Measurements from ENCODE around the gene GAPDHS. TPM values are rescaled to one million over a fixed set of nuclear protein-coding genes. Genes with fewer than 3 reads are reported as not detected.

Gene GAPDHS
- not detected in 2 replicates for total RNA-seq (2014; rRNA removed)
- not detected for polyA plus RNA-seq (2012)

DNA sequence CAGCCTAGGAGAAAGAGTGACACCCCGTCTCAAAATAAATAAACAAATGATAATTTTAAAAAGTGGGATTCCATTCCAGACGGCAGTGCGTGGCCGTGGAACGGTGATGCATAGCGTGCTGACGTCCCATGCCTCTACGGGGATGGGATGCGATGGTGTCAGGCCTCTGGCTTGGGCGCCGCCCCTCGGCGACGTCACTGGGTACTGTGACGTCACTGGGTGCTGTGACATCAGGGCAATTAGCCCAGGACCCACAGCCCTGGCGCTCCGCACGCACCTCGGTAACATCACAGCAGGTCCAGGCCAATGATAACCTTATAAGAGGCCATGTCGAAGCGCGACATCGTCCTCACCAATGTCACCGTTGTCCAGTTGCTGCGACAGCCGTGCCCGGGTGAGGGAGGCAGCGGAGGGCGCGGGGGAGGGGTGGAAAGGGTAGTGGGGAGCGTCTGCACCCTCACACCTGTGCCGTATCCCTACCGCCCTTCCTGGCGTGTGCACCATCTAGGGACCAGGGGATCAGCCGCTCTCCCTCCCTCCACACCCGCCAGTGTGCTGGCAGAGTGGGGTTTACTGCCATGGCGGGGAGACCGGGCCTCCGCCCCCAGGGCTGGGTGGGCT lies at the start of gene GAPDHS:
Gene GAPDHS (plus strand): TSS at position 256 of the 621 bp plus-strand sequence. CDS start 72 bp downstream, at position 328.
- DNase-seq (ENCODE audit: low read depth) = no peak

DNA sequence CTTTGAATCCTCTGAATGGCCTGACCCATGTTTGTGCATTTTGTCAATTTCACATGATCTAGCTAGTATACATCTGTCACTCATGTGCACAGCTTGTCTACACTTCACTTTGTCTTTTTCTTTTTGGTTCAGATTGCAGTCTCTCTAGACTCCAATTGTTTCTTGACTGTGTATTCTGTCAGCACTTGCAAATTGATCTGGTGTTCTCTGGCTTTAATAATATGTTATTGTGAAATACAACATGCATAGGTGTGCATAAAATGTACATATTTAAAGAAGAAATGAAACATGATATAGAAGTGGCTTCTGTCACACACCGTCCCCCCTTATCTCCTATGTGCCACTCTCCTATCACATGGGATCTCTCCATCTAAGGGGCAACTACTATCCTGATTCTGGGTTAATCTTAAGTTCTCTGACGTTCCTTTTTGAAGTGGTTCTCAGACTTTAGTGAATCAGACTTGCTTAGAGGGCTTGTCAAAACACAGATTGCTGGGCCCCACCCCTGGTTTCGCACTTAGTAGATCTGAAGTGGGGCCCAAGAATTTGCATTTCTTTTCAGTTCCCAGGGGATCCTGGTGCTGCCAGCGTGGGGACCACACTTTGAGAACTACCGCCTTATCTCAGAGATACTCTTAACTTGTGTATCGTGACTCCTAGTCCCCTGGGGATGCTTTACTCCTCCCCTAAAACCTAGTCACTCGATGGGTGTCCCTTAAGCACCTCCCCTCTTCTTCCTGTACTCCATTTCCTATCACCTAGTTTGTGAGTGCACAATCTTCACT lies 48.8 kb upstream of the GAPDHS start:
- no peak for DNase-seq (ENCODE audit: low read depth)

DNA sequence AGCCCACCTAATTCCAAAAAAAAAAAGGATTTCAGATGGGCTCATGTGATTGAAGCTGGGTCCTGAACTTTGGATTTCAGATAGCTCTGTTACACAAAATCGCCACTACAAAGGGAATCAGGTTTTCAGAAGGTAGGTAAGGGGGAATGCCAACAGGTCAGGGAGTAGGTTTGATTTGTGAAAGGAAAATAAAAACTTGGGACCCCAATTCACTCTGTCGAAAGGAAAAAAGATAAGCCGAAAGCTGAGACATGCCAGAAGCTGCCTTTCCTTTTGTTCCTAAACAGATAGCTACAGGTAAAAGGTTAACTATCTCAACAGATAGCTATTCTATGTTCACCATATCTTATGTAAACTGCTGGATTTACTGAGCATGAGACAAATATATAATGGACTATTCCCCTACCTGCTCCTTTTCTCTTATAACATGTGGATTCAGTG lies 47.0 kb upstream of the GAPDHS start:
- DNase-seq (ENCODE audit: low read depth) = no peak

DNA sequence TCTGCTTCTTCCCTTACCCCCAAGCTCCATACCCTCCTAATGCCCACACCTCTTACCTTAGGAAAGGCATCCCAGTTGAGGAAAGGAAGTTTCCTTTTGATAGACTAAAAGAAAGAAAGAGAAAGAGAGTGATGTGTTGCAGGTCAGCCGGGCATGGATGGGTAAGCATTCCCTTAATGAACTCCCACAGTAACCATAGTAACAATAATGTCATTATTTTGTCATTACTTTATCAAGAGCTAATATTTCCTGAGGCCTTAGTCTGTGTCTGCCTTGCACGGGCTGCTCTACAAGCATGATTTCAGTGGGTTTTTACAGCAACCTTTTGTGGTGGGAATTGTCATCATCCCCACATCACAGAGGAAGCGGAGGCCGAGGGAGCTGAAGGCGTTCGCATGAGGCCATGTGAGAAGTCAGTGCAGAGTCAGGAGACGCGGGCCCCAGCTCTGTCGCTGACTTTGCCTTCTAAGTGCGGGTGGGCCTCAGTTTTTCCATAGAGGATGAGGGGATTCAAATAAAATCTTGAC lies 45.5 kb upstream of the GAPDHS start:
- no peak for DNase-seq (ENCODE audit: low read depth)

DNA sequence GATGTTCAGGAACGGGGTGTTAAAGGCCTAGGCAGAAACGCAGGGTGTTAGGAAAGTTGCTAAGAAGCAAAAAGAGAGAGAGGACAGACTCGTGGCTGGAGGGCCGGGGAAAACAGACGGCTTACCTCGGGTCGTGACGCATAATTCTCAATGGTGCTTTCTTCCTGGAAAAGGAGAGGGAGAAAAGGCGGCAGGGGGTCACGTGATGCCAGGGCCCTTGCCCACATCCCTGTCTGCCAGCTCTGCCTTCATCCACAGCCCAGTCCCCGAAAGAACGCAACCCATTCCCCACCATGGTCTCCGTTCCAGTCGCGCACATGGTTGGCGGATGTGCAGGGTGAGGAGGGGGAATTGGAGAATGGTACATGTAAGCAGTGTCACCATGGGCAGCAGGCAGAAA lies 44.6 kb upstream of the GAPDHS start:
- DNase-seq (ENCODE audit: low read depth) = no peak

DNA sequence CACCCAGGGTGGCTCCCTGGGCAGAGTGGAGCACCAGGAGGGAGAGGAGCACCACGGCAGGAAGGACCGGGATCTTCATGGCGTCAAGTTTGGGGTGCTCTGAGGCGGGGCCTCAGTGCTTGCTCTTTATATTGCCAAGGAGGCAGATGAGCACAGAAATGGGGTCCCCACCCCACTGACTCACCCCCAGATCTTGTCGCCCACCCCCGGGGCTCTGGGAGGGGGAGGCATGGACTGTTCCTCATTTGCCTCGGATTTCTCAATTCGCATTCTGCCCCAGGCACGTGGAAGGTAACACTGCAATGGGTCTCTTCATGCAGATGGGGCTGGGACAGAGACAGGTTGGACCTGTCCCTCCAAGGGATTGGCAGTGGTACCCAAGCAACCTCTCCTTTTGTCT lies 42.9 kb upstream of the GAPDHS start, which contains the start of gene KRTDAP:
Gene KRTDAP (minus strand): TSS at position 101 of the 400 bp plus-strand sequence. CDS start 22 bp downstream, at position 79.
- DNase-seq (ENCODE audit: low read depth) = no peak

DNA sequence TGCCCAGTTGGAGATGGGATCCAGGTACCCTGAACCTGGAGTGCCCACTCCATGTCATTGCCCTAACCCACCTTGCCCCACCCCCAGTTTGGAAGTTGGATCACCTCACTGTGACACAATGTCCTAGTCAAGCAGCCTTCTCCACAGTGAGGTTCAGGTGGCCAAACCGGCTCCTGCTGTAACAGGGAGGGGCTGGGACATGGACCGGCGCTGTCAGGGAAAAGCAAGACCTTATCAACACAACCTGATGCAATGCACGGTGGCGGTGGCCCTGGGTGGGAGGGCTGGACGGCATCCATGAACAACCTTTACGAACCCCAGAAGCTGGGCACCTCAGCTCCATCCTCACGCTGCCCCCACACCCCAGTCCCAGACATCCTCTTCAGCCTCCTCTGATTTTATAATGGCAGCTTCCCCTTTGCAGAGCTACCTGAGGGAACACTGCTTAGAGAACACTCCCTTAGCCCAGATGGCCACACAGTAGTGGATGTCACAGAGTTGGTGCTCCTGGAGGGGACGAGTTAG lies 41.4 kb upstream of the GAPDHS start:
- no peak for DNase-seq (ENCODE audit: low read depth)

DNA sequence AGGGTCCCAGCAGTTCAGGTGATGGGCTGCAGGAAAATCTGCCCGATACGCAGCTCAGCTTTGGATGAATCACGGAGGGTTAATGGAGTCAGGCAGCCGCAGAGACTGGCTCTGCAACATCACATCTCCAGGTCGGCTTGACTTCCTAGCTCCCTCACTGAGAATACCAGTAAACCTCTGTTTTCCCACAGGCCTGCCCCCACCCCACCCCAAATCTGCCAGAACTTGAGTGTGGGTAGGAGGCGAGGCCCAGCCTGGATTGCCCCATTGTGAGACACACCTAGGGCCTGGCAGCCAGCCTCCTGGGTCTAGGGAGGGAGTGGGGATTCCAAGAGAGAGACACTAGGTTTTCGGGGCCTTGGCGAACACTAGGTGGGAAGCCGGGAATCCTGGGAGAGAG lies 39.3 kb upstream of the GAPDHS start:
- DNase-seq (ENCODE audit: low read depth) = no peak

DNA sequence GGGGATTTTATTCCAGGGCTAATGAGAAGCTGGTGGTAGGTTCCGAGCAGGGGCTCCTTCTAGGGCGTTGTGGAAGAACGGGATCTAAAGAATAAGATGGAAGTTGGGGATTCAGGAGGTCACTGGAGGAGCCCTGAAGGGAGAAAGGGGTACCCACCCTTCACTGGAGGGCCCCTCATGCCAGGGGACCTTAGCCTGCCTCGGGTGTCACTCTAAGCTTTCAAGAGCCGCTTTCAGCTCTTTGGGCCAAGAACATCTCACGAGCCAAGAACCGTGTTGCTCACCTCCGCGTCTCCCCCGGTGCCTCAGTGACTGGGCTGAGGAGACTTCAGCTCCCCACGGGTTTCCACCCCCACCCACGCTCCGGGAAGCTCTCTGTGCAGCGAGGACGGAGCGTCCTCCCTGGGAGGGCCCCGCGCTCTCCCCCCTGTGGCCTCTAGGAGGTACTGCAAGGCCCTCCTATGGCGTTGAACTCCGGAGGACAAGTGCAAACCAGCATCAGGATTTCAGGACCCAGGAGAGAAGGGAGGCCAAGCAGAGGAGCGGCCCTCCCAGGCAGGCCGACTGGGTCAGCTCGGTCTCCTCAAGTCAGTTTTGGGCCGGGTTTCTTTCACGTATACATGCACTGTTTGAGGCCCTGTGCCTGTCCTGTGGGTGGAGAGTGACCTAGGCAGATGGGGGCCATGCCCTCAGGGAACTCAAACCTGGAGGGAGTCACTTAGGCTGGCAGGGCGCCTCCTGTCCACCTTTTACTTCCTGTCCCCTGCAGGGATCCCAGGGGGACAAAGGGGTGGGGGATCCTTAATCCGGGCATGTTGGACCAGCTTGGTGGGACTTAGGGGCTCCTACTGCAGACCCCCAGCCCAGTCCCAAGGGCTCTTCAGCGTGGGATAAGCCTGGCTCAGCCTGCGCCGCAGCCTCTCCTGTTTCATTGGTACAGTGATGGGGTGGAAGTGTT lies 37.9 kb upstream of the GAPDHS start:
- peak; percentile 43 for DNase-seq (ENCODE audit: low read depth)

DNA sequence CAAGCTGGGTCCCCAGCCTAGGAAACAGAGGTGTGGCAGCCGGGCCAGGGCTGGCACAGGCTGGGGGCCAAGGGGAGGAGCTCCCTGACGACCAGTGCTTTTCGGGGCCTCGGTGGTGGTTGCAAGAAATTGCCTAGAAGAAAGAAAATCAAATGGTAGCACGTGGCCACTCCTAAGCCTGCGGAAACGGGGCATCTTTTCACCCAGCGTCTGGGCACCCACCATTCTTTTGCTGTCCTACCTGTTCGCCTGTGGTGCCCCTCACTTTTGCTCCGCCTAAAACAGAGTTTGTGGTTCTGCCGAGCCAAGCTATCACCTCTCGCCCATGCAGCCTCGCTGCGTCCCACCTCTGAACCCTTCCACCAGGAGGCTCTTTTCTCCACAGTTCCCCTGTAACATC lies 35.9 kb upstream of the GAPDHS start:
- no peak for DNase-seq (ENCODE audit: low read depth)

DNA sequence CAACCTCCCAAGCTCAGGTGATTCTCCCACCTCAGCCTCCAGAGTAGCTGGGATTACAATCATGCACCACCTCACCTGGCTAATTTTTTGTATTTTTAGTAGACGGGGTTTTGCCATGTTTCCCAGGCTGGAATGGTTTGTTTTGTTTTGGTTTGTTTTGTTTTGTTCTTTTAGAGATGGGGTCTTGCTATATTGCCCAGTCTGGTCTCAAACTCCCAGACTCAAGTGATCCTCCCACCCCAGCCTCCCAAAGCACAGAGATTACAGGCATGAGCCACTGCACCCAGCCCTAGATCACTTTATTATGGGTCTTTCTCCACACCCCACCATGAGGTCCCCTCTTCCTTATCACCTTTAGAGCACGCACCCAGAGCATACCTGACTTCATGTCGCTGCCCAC lies 35.0 kb upstream of the GAPDHS start:
- no peak for DNase-seq (ENCODE audit: low read depth)

DNA sequence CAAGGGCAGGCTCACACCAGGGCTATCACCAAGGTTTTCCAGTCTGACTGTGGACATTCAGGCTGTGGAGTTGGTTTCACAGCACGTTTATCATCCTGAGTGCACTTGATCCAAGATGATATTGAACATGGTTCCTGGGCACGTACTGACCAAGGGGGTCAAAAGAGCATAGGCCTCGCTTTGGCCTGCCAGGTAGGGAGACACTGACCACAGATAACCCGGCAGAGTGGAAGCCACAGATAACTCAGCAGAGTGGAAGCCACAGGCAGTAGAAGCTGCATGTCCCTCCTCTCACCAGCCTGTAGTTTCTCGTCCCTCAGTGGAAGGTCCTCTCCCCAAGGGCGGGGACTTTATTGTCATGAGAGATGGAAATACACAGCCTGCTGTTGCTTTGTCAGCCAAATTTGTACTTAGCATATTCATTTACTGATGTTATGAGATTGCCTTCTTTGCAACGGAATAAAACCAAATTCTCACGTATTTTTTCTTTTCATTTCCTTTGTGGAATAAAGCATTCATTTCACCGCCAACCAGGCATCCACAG lies 34.2 kb upstream of the GAPDHS start:
- no peak for DNase-seq (ENCODE audit: low read depth)

DNA sequence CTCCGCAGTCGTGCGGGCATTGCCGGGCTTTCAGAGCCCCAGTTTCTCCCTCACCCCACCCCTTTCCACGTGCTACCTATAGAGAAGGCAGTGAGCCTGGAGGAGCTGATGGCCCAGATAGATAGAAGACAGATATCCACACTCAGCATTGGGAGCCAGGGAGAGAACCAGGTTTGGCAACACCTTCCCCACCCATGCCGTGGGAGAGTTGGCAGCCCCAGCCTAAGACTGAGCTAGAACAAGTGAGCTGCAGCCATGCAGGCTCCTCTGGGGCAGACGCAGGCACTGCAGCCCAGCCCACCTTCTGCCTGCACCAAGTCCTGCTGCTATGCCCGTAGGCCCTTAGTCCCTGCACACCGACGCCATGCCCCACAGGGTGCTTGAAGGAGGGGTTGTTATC lies 32.6 kb upstream of the GAPDHS start:
- no peak for DNase-seq (ENCODE audit: low read depth)

DNA sequence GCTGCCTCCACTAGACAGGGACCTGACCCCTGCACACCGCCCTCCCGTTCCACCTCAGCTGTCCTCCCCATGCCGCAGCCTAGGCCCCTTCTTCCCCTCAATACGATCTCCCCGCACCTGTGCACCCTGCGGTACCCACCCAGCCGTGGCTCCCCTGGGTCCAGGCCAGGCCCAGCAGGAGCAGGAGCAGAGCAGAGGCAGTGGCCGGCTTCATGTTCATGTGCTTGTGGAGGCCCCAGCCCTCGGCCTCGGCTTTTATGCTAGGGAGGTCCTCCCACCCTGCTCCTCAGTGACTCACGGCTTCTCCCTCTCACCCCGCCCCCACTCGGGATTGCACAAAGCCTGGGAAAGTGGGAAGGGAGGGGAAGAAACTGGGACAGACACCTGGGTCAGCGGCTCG lies 31.6 kb upstream of the GAPDHS start:
- no peak for DNase-seq (ENCODE audit: low read depth)

DNA sequence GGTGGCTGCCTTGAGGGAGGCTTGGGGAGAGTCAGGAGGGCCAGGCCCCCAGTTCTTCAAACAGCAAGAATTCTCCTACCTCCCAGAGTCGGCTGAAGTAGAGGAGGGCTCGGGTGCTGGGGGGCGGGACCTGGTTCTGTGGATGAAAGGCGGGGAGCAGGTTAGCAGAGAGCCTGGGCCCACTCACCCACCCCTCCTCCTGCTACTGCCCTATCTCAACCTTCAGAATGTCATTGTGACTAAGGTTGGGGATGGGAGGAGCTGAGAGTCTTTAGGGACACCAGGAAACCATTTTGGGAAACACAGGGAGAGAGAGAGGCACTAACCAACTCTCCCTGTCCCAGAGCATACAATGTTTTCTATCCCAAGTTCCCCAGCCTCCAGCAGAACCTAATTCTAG lies 30.5 kb upstream of the GAPDHS start:
- DNase-seq (ENCODE audit: low read depth) = no peak

DNA sequence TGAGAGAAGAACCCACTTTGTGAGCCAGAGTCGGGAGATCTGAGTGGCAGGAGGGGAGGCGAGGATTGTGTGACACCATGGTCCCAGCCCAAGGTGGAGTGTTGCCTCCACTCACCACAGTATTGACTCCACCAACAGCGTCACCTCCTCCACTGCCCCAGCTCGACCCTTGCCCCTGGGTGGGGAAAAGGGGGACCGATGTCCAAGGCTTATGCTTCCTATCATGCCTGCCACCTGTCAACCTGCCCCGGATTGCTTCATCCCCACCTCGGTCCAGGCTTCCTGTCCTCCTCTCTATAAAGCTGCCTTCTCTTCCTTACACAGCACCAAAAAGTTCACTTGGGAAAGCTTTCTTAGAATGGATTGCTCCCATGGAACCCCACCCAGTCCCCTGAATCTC lies 27.2 kb upstream of the GAPDHS start:
- no peak for DNase-seq (ENCODE audit: low read depth)

DNA sequence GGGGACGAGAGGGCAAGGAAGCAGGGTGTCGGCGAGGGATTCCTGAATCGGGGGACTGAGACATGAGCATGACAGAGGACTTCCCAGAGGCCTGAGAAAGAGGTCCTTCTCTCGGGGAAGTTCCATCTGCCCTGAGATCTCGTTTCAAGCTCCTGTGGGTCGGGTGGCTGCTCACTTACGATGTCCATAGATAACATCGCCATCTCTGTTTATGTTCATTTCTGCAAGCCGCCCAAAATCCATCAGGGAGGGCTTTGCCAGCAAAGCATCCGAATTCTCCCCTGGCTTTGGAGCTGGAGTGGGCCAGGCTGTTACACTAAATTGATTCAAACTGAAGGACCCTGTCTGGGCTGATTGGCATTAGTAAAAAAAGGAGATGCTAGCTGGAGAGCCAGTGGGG lies 25.7 kb upstream of the GAPDHS start:
- no peak for DNase-seq (ENCODE audit: low read depth)

DNA sequence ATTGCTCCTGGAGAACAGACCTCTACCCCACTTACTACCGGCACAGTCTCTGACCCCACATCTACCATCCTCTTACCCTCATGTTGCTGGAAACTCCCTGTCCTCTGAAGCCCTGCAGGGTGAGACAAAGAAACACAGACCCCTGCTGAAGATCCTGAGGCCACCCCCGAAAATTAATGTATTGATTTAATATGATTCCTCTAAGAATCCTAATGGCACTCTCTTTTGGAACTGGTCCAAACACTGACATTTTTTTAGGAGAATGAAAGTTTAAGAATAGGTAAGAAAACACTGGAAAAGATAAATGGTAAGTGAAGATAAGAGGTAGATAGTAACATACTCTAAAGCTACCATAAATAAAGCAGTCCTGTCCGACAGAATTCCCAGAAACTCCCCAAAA lies 25.1 kb upstream of the GAPDHS start:
- DNase-seq (ENCODE audit: low read depth) = no peak

DNA sequence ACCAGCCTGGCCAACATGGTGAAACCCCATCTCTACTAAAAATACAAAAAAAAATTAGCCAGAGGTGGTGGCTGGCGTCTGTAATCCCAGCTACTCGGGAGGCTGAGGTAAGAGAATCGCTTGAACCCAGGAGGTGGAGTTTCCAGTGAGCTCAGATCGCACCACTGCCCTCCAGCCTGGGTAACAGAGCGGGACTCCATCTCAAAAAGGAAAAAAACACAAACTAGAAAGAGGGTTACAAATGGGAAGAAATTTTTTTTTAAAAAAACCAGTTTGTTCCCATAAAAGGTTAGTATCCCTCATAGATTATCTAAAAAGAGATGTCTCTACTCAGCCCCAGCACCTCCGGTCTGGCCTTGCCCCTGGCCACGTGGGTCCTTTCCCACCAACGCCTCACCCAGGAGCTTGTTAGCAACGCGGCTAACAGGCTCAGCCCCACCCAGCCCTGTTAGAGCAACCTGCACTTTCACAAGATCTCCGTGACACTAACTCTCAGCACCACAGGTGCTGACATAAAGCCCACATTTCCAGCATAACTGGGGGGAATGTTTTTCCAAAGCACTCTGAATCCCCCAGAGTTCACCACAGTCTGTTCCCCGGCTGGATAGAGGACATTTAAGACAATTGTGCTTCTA lies 24.1 kb upstream of the GAPDHS start:
- DNase-seq (ENCODE audit: low read depth) = no peak

DNA sequence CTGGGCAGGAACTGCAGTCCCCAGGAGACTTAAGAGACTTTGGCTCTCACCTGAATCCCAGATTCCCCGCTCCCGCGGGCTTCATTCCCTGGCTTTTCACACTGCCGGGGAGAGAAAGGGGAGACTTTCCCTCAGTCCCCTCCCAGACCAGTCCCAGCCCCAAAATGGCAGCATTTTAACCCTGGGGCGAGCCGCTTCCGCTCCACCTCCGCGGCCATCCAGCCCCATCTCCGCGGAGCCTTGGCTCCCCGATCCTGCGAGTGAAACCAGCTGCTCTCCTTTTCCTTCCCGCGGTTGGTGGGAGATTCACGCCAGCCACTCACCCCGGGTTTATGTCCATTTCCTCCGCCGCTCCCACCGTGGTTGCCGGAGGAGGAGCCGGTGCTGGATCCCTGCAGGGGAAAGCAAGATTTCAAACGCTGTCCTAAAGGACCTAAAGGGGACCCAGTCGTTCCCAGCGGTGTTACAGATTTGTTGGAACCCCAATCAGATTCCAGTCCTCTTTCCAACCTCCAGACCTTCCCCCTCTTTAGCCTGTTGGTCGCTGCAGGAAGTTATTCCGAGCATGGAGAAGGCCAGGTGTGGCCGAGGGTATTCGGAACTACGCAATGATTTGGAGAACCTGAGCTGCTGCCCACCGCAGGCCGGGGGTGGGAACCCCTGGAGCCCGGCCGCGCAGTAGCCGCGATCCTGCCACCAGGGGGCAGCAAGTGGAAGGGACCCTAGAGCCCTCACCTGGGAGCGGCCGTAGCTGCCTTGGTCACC lies 23.2 kb upstream of the GAPDHS start:
- peak; percentile 26 for DNase-seq (ENCODE audit: low read depth)

Data from LHCN-M2 (cell line).